K562 (cell line): ENCODE results near the gene HPSE2.

Experiments used
- CREM ChIP-seq: IDR thresholded peaks from 2 replicates; pipeline ENCODE4 v1.6.1; 2014; ENCODE audit warnings: antibody characterized with exemption, low read depth
- FOS ChIP-seq: IDR thresholded peaks from 3 replicates; pipeline ENCODE4 v1.6.1; 2011; ENCODE audit not compliant: insufficient read length; ENCODE audit errors: extremely low read depth
- JUN ChIP-seq, 2 experiments: sonication (generic) in 1 of 2; formaldehyde crosslinking in 1 of 2; IDR thresholded peaks; 2 replicates each; pipeline versions ENCODE4 v1.6.1 to v1.8.0; 2012 to 2022; ENCODE audit warnings: borderline replicate concordance in 2 of 2, mild to moderate bottlenecking in 2 of 2, improper control_type of control experiment in 1 of 2, low read depth in 1 of 2, low read length in 1 of 2, missing genetic modification reagents in 1 of 2
- JUNB ChIP-seq: fragments of 450-650 bp; formaldehyde crosslinking; conservative IDR thresholded peaks from 2 replicates; pipeline ENCODE4 v1.4.0; 2020; ENCODE audit warnings: mild to moderate bottlenecking
- NCOA2 ChIP-seq, 2 experiments: fragments of 450-650 bp; IDR thresholded peaks; 2 replicates each; pipeline ENCODE4 v1.6.1; 2018; ENCODE audit warnings: mild to moderate bottlenecking in 2 of 2, moderate library complexity in 1 of 2; ENCODE audit not compliant: partially characterized antibody in 2 of 2
- TF ChIP-seq, protein P1 (sequence below), 3 experiments: IDR thresholded peaks in 2 of 3; conservative IDR thresholded peaks in 1 of 3; 2 replicates each; pipeline ENCODE4 v1.5.1; 2011 to 2012; ENCODE audit warnings: low read length in 3 of 3, mild to moderate bottlenecking in 3 of 3, control low read depth in 2 of 3, improper control_type of control experiment in 1 of 3, inconsistent platforms in 1 of 3, low read depth in 1 of 3, mixed read lengths in 1 of 3, moderate library complexity in 1 of 3; ENCODE audit not compliant: insufficient read depth in 2 of 3
- TF ChIP-seq, protein P2 (sequence below): IDR thresholded peaks from 2 replicates; pipeline ENCODE4 v1.6.1; 2012; ENCODE audit warnings: low read depth, low read length, improper control_type of control experiment, borderline replicate concordance
- TF ChIP-seq, protein P3 (sequence below): IDR thresholded peaks from 2 replicates; pipeline ENCODE4 v1.6.1; 2011; ENCODE audit warnings: borderline replicate concordance, low read depth, mild to moderate bottlenecking, moderate library complexity, low read length; ENCODE audit not compliant: insufficient read depth, poor library complexity, severe bottlenecking
- TF ChIP-seq, protein P4 (sequence below), 2 experiments: fragments of 450-650 bp in 1 of 2; sonication (generic) in 1 of 2; formaldehyde crosslinking in 1 of 2; IDR thresholded peaks in 1 of 2; conservative IDR thresholded peaks in 1 of 2; 2 replicates each; pipeline versions ENCODE4 v1.6.1 to v1.8.1; 2016 to 2023; ENCODE audit warnings: mild to moderate bottlenecking in 2 of 2, moderate library complexity in 2 of 2, inconsistent platforms in 1 of 2, missing genetic modification reagents in 1 of 2
- TF ChIP-seq, protein P5 (sequence below): fragments of 450-650 bp; IDR thresholded peaks from 2 replicates; pipeline ENCODE4 v1.6.1; 2016

DNA sequence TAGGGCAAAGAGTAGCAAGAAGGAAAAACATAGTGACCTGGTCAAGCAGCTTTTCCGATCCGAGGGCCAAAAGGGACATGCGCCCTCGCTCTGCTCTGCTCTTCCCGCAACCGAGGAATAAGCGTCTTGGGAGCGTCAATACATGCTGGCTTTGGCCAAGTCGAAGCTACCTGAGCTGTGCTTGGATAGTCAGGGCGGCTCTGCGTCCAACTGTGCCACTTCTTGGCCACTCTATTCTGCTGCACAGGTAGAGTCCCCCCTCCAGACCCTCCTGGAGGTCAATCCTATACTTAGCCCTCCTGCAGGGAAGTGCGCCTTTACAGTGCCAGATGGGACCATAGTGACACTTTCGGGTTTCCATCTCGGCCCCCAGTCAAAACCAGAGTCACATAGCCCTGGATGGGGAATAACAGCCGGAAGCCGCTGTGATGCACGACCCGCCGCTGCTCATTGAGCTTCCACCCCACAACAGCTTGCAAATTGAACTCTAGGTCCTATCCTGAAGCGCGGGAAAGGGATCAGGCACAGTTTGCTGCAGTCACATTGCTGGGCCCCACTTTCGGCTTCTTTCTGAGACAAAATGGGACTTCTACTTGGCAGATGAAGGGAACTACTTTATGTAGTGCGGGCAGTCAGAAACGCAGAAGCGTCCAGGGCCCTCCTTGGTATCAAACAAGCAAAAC, 1.1 kb upstream of the HPSE2 start:
- TF ChIP-seq, protein P1, sequence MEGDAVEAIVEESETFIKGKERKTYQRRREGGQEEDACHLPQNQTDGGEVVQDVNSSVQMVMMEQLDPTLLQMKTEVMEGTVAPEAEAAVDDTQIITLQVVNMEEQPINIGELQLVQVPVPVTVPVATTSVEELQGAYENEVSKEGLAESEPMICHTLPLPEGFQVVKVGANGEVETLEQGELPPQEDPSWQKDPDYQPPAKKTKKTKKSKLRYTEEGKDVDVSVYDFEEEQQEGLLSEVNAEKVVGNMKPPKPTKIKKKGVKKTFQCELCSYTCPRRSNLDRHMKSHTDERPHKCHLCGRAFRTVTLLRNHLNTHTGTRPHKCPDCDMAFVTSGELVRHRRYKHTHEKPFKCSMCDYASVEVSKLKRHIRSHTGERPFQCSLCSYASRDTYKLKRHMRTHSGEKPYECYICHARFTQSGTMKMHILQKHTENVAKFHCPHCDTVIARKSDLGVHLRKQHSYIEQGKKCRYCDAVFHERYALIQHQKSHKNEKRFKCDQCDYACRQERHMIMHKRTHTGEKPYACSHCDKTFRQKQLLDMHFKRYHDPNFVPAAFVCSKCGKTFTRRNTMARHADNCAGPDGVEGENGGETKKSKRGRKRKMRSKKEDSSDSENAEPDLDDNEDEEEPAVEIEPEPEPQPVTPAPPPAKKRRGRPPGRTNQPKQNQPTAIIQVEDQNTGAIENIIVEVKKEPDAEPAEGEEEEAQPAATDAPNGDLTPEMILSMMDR (IDR thresholded peaks at IDR 0.05 in 2 of 3, conservative IDR thresholded peaks at IDR 0.05 in 1 of 3; ENCODE audit: insufficient read depth in 2 of 3, low read depth in 1 of 3, low read length in 3 of 3), result no peak
- TF ChIP-seq FOS, result no peak
- no peak for TF ChIP-seq JUNB (CRISPR knock-in tag)
- TF ChIP-seq CREM, result no peak
- TF ChIP-seq, protein P2, sequence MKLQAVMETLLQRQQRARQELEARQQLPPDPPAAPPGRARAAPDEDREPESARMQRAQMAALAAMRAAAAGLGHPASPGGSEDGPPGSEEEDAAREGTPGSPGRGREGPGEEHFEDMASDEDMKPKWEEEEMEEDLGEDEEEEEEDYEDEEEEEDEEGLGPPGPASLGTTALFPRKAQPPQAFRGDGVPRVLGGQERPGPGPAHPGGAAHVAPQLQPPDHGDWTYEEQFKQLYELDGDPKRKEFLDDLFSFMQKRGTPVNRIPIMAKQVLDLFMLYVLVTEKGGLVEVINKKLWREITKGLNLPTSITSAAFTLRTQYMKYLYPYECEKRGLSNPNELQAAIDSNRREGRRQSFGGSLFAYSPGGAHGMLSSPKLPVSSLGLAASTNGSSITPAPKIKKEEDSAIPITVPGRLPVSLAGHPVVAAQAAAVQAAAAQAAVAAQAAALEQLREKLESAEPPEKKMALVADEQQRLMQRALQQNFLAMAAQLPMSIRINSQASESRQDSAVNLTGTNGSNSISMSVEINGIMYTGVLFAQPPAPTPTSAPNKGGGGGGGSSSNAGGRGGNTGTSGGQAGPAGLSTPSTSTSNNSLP, result no peak
- TF ChIP-seq, protein P3, sequence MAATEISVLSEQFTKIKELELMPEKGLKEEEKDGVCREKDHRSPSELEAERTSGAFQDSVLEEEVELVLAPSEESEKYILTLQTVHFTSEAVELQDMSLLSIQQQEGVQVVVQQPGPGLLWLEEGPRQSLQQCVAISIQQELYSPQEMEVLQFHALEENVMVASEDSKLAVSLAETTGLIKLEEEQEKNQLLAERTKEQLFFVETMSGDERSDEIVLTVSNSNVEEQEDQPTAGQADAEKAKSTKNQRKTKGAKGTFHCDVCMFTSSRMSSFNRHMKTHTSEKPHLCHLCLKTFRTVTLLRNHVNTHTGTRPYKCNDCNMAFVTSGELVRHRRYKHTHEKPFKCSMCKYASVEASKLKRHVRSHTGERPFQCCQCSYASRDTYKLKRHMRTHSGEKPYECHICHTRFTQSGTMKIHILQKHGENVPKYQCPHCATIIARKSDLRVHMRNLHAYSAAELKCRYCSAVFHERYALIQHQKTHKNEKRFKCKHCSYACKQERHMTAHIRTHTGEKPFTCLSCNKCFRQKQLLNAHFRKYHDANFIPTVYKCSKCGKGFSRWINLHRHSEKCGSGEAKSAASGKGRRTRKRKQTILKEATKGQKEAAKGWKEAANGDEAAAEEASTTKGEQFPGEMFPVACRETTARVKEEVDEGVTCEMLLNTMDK, result no peak
- TF ChIP-seq, protein P4, sequence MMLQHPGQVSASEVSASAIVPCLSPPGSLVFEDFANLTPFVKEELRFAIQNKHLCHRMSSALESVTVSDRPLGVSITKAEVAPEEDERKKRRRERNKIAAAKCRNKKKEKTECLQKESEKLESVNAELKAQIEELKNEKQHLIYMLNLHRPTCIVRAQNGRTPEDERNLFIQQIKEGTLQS (IDR thresholded peaks at IDR 0.05), result no peak
- TF ChIP-seq, protein P4 (CRISPR knock-in tag; conservative IDR thresholded peaks at IDR 0.05), result no peak
- no peak for TF ChIP-seq NCOA2 (IDR thresholded peaks at IDR 0.05; ENCODE audit: partially characterized antibody in 2 of 2)
- TF ChIP-seq JUN (IDR thresholded peaks at IDR 0.05; ENCODE audit: borderline replicate concordance, low read depth, low read length), result no peak
- TF ChIP-seq JUN (CRISPR knock-in tag; IDR thresholded peaks at IDR 0.05; ENCODE audit: borderline replicate concordance), result no peak
- TF ChIP-seq, protein P5, sequence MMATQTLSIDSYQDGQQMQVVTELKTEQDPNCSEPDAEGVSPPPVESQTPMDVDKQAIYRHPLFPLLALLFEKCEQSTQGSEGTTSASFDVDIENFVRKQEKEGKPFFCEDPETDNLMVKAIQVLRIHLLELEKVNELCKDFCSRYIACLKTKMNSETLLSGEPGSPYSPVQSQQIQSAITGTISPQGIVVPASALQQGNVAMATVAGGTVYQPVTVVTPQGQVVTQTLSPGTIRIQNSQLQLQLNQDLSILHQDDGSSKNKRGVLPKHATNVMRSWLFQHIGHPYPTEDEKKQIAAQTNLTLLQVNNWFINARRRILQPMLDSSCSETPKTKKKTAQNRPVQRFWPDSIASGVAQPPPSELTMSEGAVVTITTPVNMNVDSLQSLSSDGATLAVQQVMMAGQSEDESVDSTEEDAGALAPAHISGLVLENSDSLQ, result no peak
